ENCODE results near the gene GRIK1. TPM values are rescaled to one million over a fixed set of nuclear protein-coding genes. Genes with fewer than 3 reads are reported as not detected.

GRIK1 gene
- total RNA-seq, 3 donors from 2014 or later, result not detected

GRCh38 chr21:29658934-29659203, 280.9 kb downstream of the GRIK1 start:
- peaks cover 7% of the 10 kb centered on the region for H3K9me3 Mint-ChIP-seq
- H3K4me1 Mint-ChIP-seq (ENCODE audit: low read depth), result peaks cover 15% of the 10 kb centered on the region
- no peak overlapping the region for H3K4me3 Mint-ChIP-seq
- ATAC-seq, result no peak
- no peaks in the 10 kb centered on the region for H3K27me3 Mint-ChIP-seq (ENCODE audit: low read depth)
- DNase-seq, result no peak
- no peaks in the 10 kb centered on the region for H3K36me3 Mint-ChIP-seq (ENCODE audit: insufficient read depth)

- no peaks in the 10 kb centered on the region for H3K27me3 Mint-ChIP-seq (ENCODE audit: low read depth)
- H3K4me1 Mint-ChIP-seq (ENCODE audit: low read depth), result peaks cover 15% of the 10 kb centered on the region
- H3K36me3 Mint-ChIP-seq (ENCODE audit: insufficient read depth), result no peaks in the 10 kb centered on the region
- no peak for DNase-seq
- peaks cover 7% of the 10 kb centered on the region for H3K9me3 Mint-ChIP-seq
- H3K4me3 Mint-ChIP-seq, result no peak overlapping the region
- ATAC-seq, result no peak
Observed at GRCh38 chr21:29658177-29658933, 281.4 kb downstream of the GRIK1 start.

GRCh38 chr21:29657240-29657989, 282.4 kb downstream of the GRIK1 start:
- Mint-ChIP-seq H3K4me1 (ENCODE audit: low read depth) (peaks cover 15% of the 10 kb centered on the region), H3K4me3 (no peak overlapping the region), H3K27me3 (ENCODE audit: low read depth) (no peaks in the 10 kb centered on the region), H3K9me3 (peaks cover 7% of the 10 kb centered on the region), H3K36me3 (ENCODE audit: insufficient read depth) (no peaks in the 10 kb centered on the region)
- DNase-seq (no peak), ATAC-seq (no peak)

GRCh38 chr21:29656504-29657239, 283.1 kb downstream of the GRIK1 start:
- no peaks in the 10 kb centered on the region for H3K27me3 Mint-ChIP-seq (ENCODE audit: low read depth)
- no peak for DNase-seq

GRCh38 chr21:29655577-29655976, 284.2 kb downstream of the GRIK1 start:
- Mint-ChIP-seq H3K4me1 (ENCODE audit: low read depth) (peaks cover 15% of the 10 kb centered on the region), H3K9me3 (peaks cover 7% of the 10 kb centered on the region), H3K27me3 (ENCODE audit: low read depth) (no peaks in the 10 kb centered on the region), H3K4me3 (no peak overlapping the region), H3K36me3 (ENCODE audit: insufficient read depth) (peaks cover 2% of the 10 kb centered on the region)
- ATAC-seq (no peak), DNase-seq (no peak)

More at GRCh38 chr21:29656504-29657239, 283.1 kb downstream of the GRIK1 start:
- Mint-ChIP-seq H3K4me3 (no peak overlapping the region), H3K4me1 (ENCODE audit: low read depth) (peaks cover 15% of the 10 kb centered on the region), H3K9me3 (peaks cover 7% of the 10 kb centered on the region), H3K36me3 (ENCODE audit: insufficient read depth) (peaks cover 2% of the 10 kb centered on the region)
- ATAC-seq, result peak; percentile 93

- Mint-ChIP-seq H3K27me3 (ENCODE audit: low read depth) (no peaks in the 10 kb centered on the region), H3K4me1 (ENCODE audit: low read depth) (peaks cover 15% of the 10 kb centered on the region), H3K4me3 (no peak overlapping the region), H3K9me3 (peaks cover 4% of the 10 kb centered on the region), H3K36me3 (ENCODE audit: insufficient read depth) (peaks cover 2% of the 10 kb centered on the region)
- ATAC-seq (no peak), DNase-seq (no peak)
Observed at GRCh38 chr21:29654855-29655254, 284.9 kb downstream of the GRIK1 start.

- no peak for DNase-seq
- peaks cover 15% of the 10 kb centered on the region for H3K4me1 Mint-ChIP-seq (ENCODE audit: low read depth)
- no peak for ATAC-seq
- no peaks in the 10 kb centered on the region for H3K27me3 Mint-ChIP-seq (ENCODE audit: low read depth)
- peaks cover 2% of the 10 kb centered on the region for H3K36me3 Mint-ChIP-seq (ENCODE audit: insufficient read depth)
- peaks cover 4% of the 10 kb centered on the region for H3K9me3 Mint-ChIP-seq
- no peak overlapping the region for H3K4me3 Mint-ChIP-seq
Observed at GRCh38 chr21:29654203-29654602, 285.6 kb downstream of the GRIK1 start.

GRCh38 chr21:29650523-29651022, 289.2 kb downstream of the GRIK1 start:
- DNase-seq (no peak), ATAC-seq (no peak)
- H3K36me3 Mint-ChIP-seq (ENCODE audit: insufficient read depth), result peaks cover 2% of the 10 kb centered on the region
- peaks cover 2% of the 10 kb centered on the region for H3K9me3 Mint-ChIP-seq
- H3K27me3 Mint-ChIP-seq (ENCODE audit: low read depth), result no peaks in the 10 kb centered on the region
- peaks cover 5% of the 10 kb centered on the region for H3K4me1 Mint-ChIP-seq (ENCODE audit: low read depth)
- H3K4me3 Mint-ChIP-seq, result no peak overlapping the region

- no peak overlapping the region for H3K4me3 Mint-ChIP-seq
- H3K4me1 Mint-ChIP-seq (ENCODE audit: low read depth), result peaks cover under 1% of the 10 kb centered on the region
- ATAC-seq, result no peak
- H3K36me3 Mint-ChIP-seq (ENCODE audit: insufficient read depth), result peaks cover 2% of the 10 kb centered on the region
- H3K9me3 Mint-ChIP-seq, result no peaks in the 10 kb centered on the region
- no peaks in the 10 kb centered on the region for H3K27me3 Mint-ChIP-seq (ENCODE audit: low read depth)
- DNase-seq, result no peak
Observed at GRCh38 chr21:29649406-29649814, 290.4 kb downstream of the GRIK1 start.

GRCh38 chr21:29648710-29649240, 291.0 kb downstream of the GRIK1 start:
- Mint-ChIP-seq H3K4me1 (ENCODE audit: low read depth) (no peaks in the 10 kb centered on the region), H3K36me3 (ENCODE audit: insufficient read depth) (peaks cover 2% of the 10 kb centered on the region), H3K4me3 (no peak overlapping the region), H3K9me3 (no peaks in the 10 kb centered on the region), H3K27me3 (ENCODE audit: low read depth) (no peaks in the 10 kb centered on the region)
- ATAC-seq (no peak), DNase-seq (no peak)

- ATAC-seq, result no peak
- Mint-ChIP-seq H3K36me3 (ENCODE audit: insufficient read depth) (peaks cover 2% of the 10 kb centered on the region), H3K27me3 (ENCODE audit: low read depth) (no peaks in the 10 kb centered on the region), H3K4me3 (no peak overlapping the region), H3K9me3 (no peaks in the 10 kb centered on the region), H3K4me1 (ENCODE audit: low read depth) (no peaks in the 10 kb centered on the region)
- DNase-seq, result no peak
Observed at GRCh38 chr21:29647353-29647781, 292.4 kb downstream of the GRIK1 start.

GRCh38 chr21:29645666-29646553, 293.9 kb downstream of the GRIK1 start:
- DNase-seq (no peak), ATAC-seq (no peak)
- H3K4me3 Mint-ChIP-seq, result no peak overlapping the region
- H3K9me3 Mint-ChIP-seq, result no peaks in the 10 kb centered on the region
- H3K36me3 Mint-ChIP-seq (ENCODE audit: insufficient read depth), result no peaks in the 10 kb centered on the region
- H3K4me1 Mint-ChIP-seq (ENCODE audit: low read depth), result no peaks in the 10 kb centered on the region
- no peaks in the 10 kb centered on the region for H3K27me3 Mint-ChIP-seq (ENCODE audit: low read depth)

GRCh38 chr21:29643289-29643688, 296.5 kb downstream of the GRIK1 start:
- ATAC-seq (no peak), DNase-seq (no peak)
- Mint-ChIP-seq H3K9me3 (no peaks in the 10 kb centered on the region), H3K4me3 (no peak overlapping the region), H3K27me3 (ENCODE audit: low read depth) (no peaks in the 10 kb centered on the region), H3K36me3 (ENCODE audit: insufficient read depth) (no peaks in the 10 kb centered on the region), H3K4me1 (ENCODE audit: low read depth) (peaks cover 2% of the 10 kb centered on the region)
